AG10803 (cell line): ENCODE measurements around the gene CLRN3.
A peak's percentile ranks its signal among the peaks of the same experiment; 100 is the strongest.

Experiments used
- DNase-seq: peaks from one replicate; pipeline ENCODE4 v3.0.0; 2010; ENCODE audit warnings: low read depth
- H3K4me3 ChIP-seq: 2 replicates; pipeline ENCODE4 v1.5.1; 2011; ENCODE audit warnings: mild to moderate bottlenecking, low read length, control low read depth
- TF ChIP-seq, protein P1 (sequence below): conservative IDR thresholded peaks from 2 replicates; pipeline ENCODE4 v1.5.1; 2011; ENCODE audit warnings: mild to moderate bottlenecking, low read length, control low read depth, inconsistent platforms

Gene CLRN3

DNA sequence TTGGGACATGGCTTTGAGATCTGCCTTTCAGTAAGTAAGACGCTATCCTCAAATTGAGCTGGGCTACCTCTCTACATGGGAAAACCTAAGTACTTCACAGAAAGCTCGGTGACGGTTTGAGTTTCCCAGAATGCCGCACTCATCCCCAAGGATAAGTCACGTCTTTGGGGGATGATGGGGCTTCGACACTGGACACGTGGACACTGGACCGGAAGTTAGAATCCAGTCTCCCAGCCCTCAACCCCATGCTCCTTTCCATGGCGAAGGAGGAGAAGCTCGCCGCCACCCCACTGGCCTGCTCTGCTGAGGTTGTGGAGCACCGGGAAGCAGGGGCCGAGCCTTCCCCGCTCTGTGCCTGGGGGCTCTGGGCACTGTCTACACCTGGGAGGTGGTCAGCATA lies 41.6 kb upstream of the CLRN3 start:
- DNase-seq = no peak
- H3K4me3 ChIP-seq = no peak overlapping the region
- TF ChIP-seq, protein P1, sequence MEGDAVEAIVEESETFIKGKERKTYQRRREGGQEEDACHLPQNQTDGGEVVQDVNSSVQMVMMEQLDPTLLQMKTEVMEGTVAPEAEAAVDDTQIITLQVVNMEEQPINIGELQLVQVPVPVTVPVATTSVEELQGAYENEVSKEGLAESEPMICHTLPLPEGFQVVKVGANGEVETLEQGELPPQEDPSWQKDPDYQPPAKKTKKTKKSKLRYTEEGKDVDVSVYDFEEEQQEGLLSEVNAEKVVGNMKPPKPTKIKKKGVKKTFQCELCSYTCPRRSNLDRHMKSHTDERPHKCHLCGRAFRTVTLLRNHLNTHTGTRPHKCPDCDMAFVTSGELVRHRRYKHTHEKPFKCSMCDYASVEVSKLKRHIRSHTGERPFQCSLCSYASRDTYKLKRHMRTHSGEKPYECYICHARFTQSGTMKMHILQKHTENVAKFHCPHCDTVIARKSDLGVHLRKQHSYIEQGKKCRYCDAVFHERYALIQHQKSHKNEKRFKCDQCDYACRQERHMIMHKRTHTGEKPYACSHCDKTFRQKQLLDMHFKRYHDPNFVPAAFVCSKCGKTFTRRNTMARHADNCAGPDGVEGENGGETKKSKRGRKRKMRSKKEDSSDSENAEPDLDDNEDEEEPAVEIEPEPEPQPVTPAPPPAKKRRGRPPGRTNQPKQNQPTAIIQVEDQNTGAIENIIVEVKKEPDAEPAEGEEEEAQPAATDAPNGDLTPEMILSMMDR = no peak

DNA sequence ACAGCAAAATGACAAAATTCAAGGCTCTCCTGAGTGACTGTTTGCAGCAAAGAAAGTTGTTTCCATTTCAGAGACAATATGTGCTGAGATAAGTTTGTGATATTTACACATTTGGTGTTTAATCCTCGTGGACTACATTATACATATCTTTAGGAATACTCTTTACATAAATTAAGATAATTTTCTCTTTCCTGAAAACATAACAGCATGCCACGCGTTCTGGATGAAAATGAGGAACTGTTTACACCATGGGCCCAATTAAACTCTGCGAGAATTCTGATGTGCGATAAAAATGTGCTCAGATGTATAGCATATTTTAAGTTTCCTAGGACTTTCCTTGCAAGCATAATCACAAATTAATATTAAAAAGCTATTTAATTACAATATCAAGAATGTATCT lies 40.5 kb upstream of the CLRN3 start:
- TF ChIP-seq, protein P1 = no peak
- no peak for DNase-seq
- H3K4me3 ChIP-seq = no peak overlapping the region

DNA sequence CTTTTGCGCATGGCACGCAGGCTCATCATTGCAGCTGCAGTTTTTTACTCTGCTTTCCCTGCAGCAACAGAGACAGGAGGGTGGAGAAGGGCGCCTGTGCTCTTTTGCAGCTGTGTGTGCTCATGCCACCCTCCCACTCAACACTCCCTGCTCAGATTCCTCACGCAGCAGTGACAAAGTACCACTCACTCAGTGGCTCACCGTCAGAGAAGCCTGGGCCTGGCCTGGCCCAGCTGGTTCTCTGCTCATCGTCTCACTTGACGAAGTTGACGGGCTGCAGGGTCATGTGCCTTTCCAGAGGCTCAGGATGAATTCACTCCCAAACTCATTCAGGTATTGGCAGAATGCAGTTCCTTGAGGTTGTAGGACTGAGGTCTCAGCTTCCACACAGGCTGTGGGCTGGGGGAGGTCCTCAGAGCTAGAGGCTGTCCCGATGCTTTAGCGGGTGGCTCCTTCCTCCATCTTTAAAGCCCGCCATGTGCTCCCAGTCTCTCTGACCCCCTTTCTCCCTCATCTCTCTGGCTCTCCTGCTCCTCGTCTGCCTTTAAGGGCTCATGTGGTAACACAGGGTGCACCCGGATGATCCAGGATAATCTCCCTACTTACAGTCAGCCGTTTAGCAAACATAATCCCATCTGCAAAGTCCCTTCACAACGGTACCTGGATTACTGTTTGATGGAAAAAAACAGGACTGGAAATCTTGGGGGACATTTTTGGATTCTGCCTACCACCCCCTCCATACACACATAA lies 40.0 kb upstream of the CLRN3 start:
- TF ChIP-seq, protein P1 = no peak
- no peak overlapping the region for H3K4me3 ChIP-seq
- no peak for DNase-seq

DNA sequence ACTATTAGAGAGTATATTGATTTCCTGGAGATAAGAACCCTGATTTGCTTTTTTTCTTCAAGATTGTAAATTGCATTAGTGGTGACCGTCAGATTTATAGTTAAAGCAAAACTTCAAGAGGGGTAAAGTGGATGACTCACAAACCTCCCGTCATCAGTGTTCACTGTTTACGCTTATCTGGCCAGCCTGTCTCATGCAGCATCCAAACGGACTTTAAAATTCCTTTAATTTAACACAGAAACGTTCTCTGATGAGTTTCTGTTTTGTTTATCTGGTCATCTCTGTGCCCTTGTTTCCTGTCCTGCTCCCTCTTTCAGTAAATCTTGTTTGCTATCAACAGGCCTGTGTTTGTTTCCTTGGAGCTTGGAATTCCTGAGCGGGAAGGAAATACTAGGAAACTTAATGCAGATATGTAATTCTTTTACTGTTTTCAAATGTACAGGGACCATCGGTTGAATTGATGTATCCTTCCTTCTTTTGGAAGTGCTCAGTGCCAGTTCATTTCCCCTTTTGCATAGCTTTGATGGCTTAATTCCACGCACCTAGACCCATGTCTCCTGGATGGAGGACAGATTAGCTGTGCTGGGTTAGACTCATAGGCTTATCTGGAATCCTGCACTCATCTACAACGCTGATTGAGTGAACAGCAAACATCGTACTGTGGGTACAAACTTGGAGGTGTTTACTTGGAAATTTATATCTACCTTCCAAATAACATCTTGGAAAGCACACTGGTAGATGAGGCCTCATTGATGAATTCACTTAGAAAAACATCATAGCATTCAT lies 35.5 kb upstream of the CLRN3 start:
- H3K4me3 ChIP-seq = no peak overlapping the region
- TF ChIP-seq, protein P1 = no peak
- DNase-seq = peak; percentile 38

DNA sequence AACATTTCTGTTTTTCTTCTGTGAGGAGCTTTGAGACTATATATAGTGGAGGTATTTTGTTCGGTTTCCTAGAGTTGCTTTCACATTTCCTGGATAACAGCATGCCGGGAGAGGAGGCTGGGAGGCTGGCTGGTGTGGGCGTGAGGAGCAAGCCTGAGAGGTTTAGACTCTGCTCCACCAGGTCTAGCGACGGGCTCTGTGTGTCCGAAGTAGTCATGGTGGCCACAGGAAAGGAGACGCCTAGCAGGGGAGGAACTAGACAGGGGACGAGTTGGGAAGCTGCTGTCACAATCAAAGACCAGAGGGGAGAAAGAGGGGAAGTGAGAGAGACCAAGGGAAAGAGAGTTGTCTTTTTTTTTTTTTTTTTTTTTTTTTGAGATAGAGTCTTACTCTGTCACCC lies 33.7 kb upstream of the CLRN3 start:
- TF ChIP-seq, protein P1 = no peak
- no peak for DNase-seq
- H3K4me3 ChIP-seq = no peak overlapping the region

DNA sequence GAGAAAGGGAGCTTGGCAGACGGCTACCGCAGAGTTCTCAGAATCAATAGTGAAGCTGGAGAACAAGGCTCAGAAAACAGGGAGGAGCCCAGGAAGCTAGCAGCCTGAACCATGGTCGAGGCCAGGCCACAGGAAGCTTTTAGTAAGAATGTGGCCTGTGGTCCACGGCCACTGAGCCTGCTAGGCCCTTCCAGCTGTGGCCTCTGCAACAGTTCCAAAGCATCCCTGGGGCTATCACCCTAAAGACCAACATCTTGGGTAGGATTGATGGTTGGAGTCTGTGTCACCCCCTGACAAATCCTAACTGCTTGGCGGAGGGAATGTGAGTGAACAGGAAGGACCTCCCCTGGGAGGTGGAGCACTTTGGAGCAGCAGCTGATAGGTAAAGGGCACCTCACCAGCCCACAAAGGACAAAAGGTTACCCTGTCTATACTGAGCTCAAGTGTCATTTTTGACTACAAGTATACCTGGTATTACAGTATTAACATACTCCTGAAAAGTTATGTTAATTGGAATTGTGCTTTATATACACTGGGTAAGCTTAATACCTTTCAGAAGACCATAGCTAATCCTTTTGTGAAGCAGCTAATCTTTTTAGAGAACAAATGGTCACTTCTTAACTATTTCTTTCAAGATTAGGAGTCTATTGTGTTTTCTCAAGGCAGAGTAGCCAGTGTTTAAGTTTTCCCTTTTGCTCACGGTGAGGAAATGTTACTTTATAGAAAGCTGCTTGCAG lies 32.9 kb upstream of the CLRN3 start:
- no peak for DNase-seq
- H3K4me3 ChIP-seq = no peak overlapping the region
- TF ChIP-seq, protein P1 = no peak
